ENCODE data around the gene FN1.

Gene FN1

GRCh38 chr2:215454519-215455246, 18.8 kb upstream of the FN1 start:
- no peak for TF ChIP-seq POLR2A (IDR thresholded peaks at IDR 0.05; ENCODE audit: low read depth, low read length)
- FAIRE-seq: peak; percentile 64
- no peak for DNase-seq (ENCODE audit: insufficient read length, low spot score)

GRCh38 chr2:215452725-215453124, 16.9 kb upstream of the FN1 start:
- FAIRE-seq (no peak), DNase-seq (ENCODE audit: insufficient read length, low spot score) (no peak)
- TF ChIP-seq POLR2A (IDR thresholded peaks at IDR 0.05; ENCODE audit: low read depth, low read length): no peak

DNA sequence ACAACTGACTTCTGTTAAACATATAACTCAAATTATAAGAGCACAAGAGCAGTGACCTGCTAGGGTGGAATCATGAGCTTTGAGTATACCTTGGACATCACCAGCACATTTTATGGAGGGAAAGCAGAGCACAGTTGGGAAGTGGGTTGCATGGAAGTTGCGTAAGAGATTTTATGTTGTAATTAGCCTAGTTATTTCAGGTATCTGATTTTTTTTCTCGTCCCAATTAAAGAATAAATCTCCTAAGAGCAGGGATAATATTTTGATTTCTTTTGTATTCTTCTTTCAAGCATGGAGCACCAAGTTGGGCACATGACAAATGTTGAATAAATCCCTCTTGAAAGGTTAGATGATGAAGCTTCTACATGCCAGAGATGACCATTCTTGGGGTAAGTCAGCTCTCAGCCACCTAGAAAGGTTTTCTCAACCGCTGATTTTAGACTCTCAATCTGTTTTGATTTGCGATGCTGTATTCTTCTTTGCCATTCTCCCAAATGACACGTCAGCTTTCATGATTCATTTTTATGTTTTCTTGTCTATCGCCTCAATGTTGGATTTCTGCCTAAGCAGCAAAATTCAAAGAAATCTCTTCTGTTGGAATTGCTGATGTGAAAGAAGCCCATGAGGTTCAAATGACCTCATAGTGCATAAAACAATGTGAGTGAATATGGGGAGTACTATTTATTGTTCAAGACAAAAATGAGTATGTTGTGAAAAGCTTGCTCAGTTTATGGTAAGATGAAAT, 15.3 kb upstream of the FN1 start:
- FAIRE-seq: no peak
- no peak for DNase-seq (ENCODE audit: insufficient read length, low spot score)
- TF ChIP-seq POLR2A (IDR thresholded peaks at IDR 0.05; ENCODE audit: low read depth, low read length): no peak

DNA sequence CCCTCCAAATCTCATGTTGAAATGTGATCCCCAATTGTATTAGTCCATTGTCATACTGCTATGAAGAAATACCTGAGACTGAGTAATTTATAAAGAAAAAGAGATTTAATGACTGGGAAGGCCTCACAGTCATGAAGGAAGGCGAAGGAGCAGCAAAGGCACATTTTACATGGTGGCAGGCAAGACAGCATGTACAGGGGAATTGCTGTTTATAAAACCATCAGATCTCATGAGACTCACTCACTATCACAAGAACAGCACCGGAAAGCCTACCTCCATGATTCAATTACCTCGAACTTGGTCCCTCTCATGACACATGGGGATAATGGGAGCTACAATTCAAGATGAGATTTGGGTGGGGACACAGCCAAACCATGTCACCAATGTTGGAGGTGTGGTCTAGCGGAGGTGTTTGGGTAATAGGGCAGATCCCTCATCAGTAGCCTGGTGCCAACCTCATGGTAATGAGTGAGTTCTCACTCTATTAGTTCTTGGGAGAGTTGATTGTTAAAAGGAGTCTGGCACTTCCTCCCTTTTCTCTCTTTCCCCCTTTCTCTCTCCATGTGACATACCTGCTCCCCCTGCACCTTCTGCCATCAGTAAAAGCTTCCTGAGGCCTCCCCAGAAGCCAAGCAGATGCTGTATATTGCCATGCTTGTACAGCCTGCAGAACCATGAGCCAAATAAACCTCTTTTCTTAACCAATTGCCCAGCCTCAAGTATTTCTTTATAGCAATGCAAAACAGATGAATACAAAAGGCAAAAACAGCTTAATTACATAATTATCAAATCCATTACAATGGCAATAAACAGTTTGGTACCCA, 14.5 kb upstream of the FN1 start:
- no peak for FAIRE-seq
- TF ChIP-seq POLR2A (IDR thresholded peaks at IDR 0.05; ENCODE audit: low read depth, low read length): no peak
- DNase-seq (ENCODE audit: insufficient read length, low spot score): no peak

GRCh38 chr2:215447673-215448081, 11.8 kb upstream of the FN1 start:
- no peak for TF ChIP-seq POLR2A (IDR thresholded peaks at IDR 0.05; ENCODE audit: low read depth, low read length)
- DNase-seq (ENCODE audit: insufficient read length, low spot score) (no peak), FAIRE-seq (no peak)

DNA sequence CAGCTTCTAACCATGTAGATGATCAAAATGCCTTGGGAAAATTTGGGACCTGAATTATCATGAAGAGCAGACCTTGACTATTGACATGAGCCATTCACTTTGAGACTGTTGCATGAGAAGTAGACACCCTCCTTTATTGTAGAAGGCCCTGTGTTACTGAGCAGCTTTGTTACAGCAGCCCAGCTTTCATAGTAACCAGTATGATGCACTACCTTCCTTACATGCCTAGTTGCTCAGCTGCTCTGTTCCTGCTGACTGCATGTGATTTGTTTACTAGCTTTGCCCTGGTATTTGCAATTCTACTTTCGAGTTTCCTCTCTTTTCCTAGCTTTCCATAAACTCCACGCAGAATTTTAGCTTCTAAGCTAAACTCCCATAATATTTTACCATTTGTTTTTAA, 11.2 kb upstream of the FN1 start:
- TF ChIP-seq POLR2A (IDR thresholded peaks at IDR 0.05; ENCODE audit: low read depth, low read length): no peak
- DNase-seq (ENCODE audit: insufficient read length, low spot score): no peak
- no peak for FAIRE-seq

- no peak for TF ChIP-seq POLR2A (IDR thresholded peaks at IDR 0.05; ENCODE audit: low read depth, low read length)
- DNase-seq (ENCODE audit: insufficient read length, low spot score) (no peak), FAIRE-seq (no peak)
These were observed 6.5 kb upstream of the FN1 start for GRCh38 chr2:215442401-215442787.

DNA sequence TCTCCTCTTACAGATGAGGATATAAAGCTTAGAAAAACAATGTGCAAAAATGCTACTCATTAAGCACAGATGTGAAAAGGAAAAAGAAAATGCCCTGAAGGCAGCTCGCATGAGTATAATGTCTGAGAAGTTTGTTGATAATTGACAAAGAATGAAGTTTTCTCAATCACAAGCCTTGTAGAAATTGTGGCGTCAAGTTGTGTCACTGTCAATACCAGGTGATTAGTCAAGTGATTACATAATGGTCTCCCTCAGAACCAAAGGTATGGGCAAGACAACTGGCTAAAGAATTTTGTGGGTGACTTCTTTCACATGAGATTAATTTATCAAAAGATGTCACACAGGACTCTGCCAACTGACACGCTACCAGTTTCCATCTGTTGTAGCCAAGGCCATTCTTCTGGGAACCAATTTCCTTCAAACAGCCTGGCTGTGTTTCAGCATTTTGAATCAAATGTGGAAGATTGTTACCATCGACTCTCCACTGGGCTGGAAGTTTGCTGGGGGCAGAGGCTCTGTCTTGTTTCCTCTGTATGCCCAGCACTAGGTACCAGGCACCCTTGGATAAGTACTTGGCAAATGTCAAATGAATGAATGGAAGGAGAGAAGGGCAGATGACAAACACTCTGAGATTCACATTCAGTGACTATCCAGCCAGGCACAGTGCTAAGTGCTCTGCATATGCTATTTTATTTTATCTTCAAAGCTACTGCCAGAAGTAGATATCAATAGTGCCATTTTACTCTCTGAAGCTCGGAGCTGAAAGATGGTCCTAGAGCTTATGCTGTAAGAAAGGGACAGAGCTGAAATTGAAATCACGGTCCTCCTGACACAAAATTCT, 5.9 kb upstream of the FN1 start:
- no peak for DNase-seq (ENCODE audit: insufficient read length, low spot score)
- no peak for TF ChIP-seq POLR2A (IDR thresholded peaks at IDR 0.05; ENCODE audit: low read depth, low read length)
- peak; percentile 36 for FAIRE-seq

DNA sequence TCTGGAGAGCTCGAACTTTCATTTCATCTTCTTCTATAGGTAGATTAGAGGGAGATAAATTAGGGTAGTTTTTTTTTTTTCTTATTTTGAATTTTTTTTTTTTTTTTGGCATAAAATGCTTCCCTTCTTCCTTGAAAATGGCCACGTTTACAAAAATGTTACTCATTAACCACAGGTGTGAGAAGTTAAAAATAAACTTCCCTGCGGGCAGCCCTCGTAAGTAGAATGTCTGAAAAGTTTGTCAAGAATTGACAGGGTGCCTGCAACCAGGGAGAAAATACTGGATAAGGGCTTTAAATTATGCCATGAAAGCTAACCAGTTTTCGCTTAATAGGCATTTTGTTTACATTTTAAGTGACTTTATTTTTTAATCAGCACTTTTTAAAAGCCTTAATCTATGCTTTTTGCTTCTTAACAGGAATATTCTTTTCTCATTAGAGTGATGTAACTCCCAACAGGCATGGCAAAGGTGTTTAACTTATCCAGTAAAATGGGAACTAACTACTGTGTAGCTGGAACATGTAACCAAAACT, 4.2 kb upstream of the FN1 start:
- DNase-seq (ENCODE audit: insufficient read length, low spot score) (no peak), FAIRE-seq (no peak)
- TF ChIP-seq POLR2A (IDR thresholded peaks at IDR 0.05; ENCODE audit: low read depth, low read length): no peak

DNA sequence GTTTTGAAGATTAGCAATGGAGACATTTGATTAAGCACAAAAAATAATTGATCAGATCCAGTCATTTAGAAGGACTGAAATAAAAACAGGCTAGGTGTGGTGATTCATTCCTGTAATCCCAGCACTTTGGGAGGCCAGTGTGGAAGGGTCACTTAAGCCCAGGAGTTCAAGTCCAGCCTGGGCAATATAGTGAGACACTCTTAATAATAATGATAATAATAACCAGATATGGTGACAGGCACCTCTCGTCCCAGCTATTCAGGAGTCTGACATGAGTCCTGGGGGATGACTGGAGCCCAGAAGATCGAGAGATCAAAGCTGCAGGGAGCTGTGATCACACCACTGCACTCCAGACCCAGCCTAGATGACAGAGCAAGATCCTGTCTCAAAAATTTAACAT, 3.5 kb upstream of the FN1 start:
- TF ChIP-seq POLR2A (IDR thresholded peaks at IDR 0.05; ENCODE audit: low read depth, low read length): no peak
- FAIRE-seq (no peak), DNase-seq (ENCODE audit: insufficient read length, low spot score) (no peak)

- DNase-seq (ENCODE audit: insufficient read length, low spot score) (no peak), FAIRE-seq (no peak)
- TF ChIP-seq POLR2A (IDR thresholded peaks at IDR 0.05; ENCODE audit: low read depth, low read length): no peak
These were observed 1.7 kb upstream of the FN1 start for GRCh38 chr2:215437614-215438013.

GRCh38 chr2:215436705-215437565, 1.1 kb upstream of the FN1 start:
- FAIRE-seq: peak; percentile 23
- no peak for TF ChIP-seq POLR2A (IDR thresholded peaks at IDR 0.05; ENCODE audit: low read depth, low read length)
- peak; percentile 16 for DNase-seq (ENCODE audit: insufficient read length, low spot score)

Measured in H54 (cell line).